GM12878 (cell line): ENCODE data around the gene GOLT1B.

Experiments used
- CTCF ChIP-seq, 3 experiments: IDR thresholded peaks in 2 of 3; conservative IDR thresholded peaks in 1 of 3; 2 replicates each; pipeline ENCODE4 v1.5.1; 2011; ENCODE audit warnings: low read depth in 3 of 3, low read length in 3 of 3, mild to moderate bottlenecking in 3 of 3, control low read depth in 2 of 3, moderate library complexity in 2 of 3, inconsistent platforms in 1 of 3, mixed read lengths in 1 of 3; ENCODE audit not compliant: control insufficient read depth in 2 of 3, insufficient read depth in 1 of 3; ENCODE audit errors: extremely low read depth in 1 of 3
- FOXK2 ChIP-seq: fragments of 450-650 bp; IDR thresholded peaks from 2 replicates; pipeline ENCODE4 v1.6.1; 2017; ENCODE audit warnings: mild to moderate bottlenecking, moderate library complexity
- TAF1 ChIP-seq: IDR thresholded peaks from 2 replicates; pipeline ENCODE4 v1.6.1; 2011; ENCODE audit warnings: mild to moderate bottlenecking, low read depth, low read length, borderline replicate concordance

GRCh38 chr12:21459474-21459873 is 42.1 kb upstream of the GOLT1B start:
- no peak for TF ChIP-seq TAF1
- no peak for TF ChIP-seq CTCF (IDR thresholded peaks at IDR 0.05 in 2 of 3, conservative IDR thresholded peaks at IDR 0.05 in 1 of 3; ENCODE audit: control insufficient read depth in 2 of 3, extremely low read depth in 1 of 3, insufficient read depth in 1 of 3, low read depth in 3 of 3, low read length in 3 of 3)
- no peak for TF ChIP-seq FOXK2
